Loucy (cell line): Measurements from ENCODE around the gene MGMT.

Experiments used
- H2AFZ ChIP-seq: fragments of 200-600 bp; sonication (generic); 2 replicates; pipeline ENCODE4 v1.6.0; 2016; ENCODE audit warnings: antibody characterized with exemption, mild to moderate bottlenecking, low read length, moderate library complexity
- H3F3A ChIP-seq: fragments of 200-600 bp; 2 replicates; pipeline ENCODE4 v1.6.0; 2016; ENCODE audit warnings: antibody characterized with exemption, low read depth, mild to moderate bottlenecking
- H3K27me3 ChIP-seq: fragments of 200-600 bp; sonication (generic); 2 replicates; pipeline ENCODE4 v1.6.1; 2014; ENCODE audit warnings: low read length, mild to moderate bottlenecking; ENCODE audit not compliant: insufficient read depth, poor library complexity, severe bottlenecking
- H3K36me3 ChIP-seq: fragments of 200-600 bp; sonication (generic); 2 replicates; pipeline ENCODE4 v1.6.1; 2016; ENCODE audit warnings: low read length; ENCODE audit not compliant: insufficient read depth
- H3K4me1 ChIP-seq: fragments of 200-600 bp; sonication (generic); 2 replicates; pipeline ENCODE4 v1.5.1; 2014; ENCODE audit warnings: low read length, mild to moderate bottlenecking; ENCODE audit not compliant: insufficient read depth, poor library complexity, severe bottlenecking
- H3K4me2 ChIP-seq: fragments of 200-600 bp; sonication (generic); 2 replicates; pipeline ENCODE4 v1.6.0; 2014; ENCODE audit warnings: antibody characterized with exemption, low read length, low read depth, mild to moderate bottlenecking; ENCODE audit not compliant: poor library complexity, severe bottlenecking
- H3K4me3 ChIP-seq: fragments of 200-600 bp; sonication (generic); 2 replicates; pipeline ENCODE4 v1.5.1; 2014; ENCODE audit warnings: low read length, mild to moderate bottlenecking, mixed read lengths; ENCODE audit not compliant: poor library complexity, severe bottlenecking
- H3K79me2 ChIP-seq: fragments of 200-600 bp; sonication (generic); 2 replicates; pipeline ENCODE4 v1.6.1; 2014; ENCODE audit warnings: low read length; ENCODE audit not compliant: insufficient read depth
- H3K9ac ChIP-seq: fragments of 200-600 bp; sonication (generic); 2 replicates; pipeline ENCODE4 v1.6.0; 2014; ENCODE audit warnings: mild to moderate bottlenecking, low read depth, low read length, moderate library complexity; ENCODE audit not compliant: poor library complexity, severe bottlenecking
- H3K9me2 ChIP-seq: fragments of 200-600 bp; sonication (generic); replicated peaks from 2 replicates; pipeline ENCODE4 v1.6.1; 2016; ENCODE audit warnings: low read depth, low read length, mixed read lengths
- H3K9me3 ChIP-seq: fragments of 200-600 bp; sonication (generic); 2 replicates; pipeline ENCODE4 v1.6.1; 2014; ENCODE audit warnings: mild to moderate bottlenecking, antibody characterized with exemption, low read length, low read depth; ENCODE audit not compliant: insufficient read depth
- H4K20me1 ChIP-seq: fragments of 200-600 bp; sonication (generic); 2 replicates; pipeline ENCODE4 v1.6.0; 2014; ENCODE audit warnings: antibody characterized with exemption, low read length, mild to moderate bottlenecking; ENCODE audit not compliant: insufficient read depth, poor library complexity, severe bottlenecking
- CTCF ChIP-seq: fragments of 200-600 bp; sonication (generic); conservative IDR thresholded peaks from 2 replicates; pipeline ENCODE4 v1.5.1; 2014; ENCODE audit warnings: mild to moderate bottlenecking, antibody characterized with exemption, low read length
- EZH2phosphoT487 ChIP-seq: fragments of 200-600 bp; IDR thresholded peaks from 2 replicates; pipeline ENCODE4 v1.6.1; 2018; ENCODE audit warnings: antibody characterized with exemption, mild to moderate bottlenecking, moderate library complexity, borderline replicate concordance

MGMT gene

DNA sequence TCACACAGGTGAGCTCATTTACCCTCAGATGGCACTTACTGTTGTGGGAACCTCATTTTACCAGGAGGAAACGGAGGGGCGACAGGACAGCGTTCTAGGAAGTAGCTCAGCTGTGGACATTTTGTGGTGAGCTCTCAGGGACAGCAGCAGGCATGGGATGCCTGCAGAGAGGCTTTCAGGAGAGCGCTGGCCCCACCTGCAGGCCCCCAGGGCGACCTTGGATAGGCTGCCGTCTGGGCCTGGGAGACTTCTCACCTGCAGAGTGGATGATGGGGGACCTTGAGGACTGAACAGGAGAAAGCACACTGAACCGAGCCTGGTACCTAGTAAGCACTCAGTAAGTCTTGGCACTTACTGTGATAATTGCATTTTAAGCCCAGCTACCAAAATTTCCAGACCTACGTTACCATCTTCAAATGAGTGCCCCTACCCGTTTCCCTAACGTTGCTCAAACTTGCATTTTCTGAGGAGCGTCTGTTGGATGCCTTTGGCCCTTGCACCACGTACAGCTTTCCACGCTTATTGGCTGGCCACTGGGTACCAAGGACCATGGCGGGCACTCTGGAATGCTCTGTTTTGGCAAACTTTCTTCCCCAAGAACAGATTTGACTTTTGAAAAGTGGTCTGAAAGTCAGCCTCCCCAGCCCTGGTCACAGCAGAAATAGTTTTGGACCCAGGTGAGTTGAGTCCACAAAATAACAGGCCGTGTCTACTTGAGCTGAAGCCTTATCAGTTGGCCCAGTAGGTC is 273.7 kb downstream of the MGMT start:
- no peak overlapping the region for H3K4me2 ChIP-seq
- TF ChIP-seq EZH2phosphoT487 (no peak), CTCF (no peak)
- no peak overlapping the region for H3K9ac ChIP-seq
- no peaks in the 10 kb centered on the region for H3K27me3 ChIP-seq
- no peaks in the 10 kb centered on the region for H3K9me3 ChIP-seq
- no peaks in the 10 kb centered on the region for H3K79me2 ChIP-seq
- H3K9me2 ChIP-seq = no peaks in the 10 kb centered on the region
- no peaks in the 10 kb centered on the region for H4K20me1 ChIP-seq
- H3K4me1 ChIP-seq = no peaks in the 10 kb centered on the region
- no peaks in the 10 kb centered on the region for H3K36me3 ChIP-seq
- H3F3A ChIP-seq = no peaks in the 10 kb centered on the region
- H3K4me3 ChIP-seq = no peak overlapping the region
- H2AFZ ChIP-seq = no peak overlapping the region

GRCh38 chr10:129741280-129741977 is 274.4 kb downstream of the MGMT start:
- Histone ChIP-seq H3K9me2 (no peaks in the 10 kb centered on the region), H3K4me1 (no peaks in the 10 kb centered on the region), H3K4me3 (no peak overlapping the region), H3K27me3 (no peaks in the 10 kb centered on the region), H3K9me3 (no peaks in the 10 kb centered on the region), H3K36me3 (no peaks in the 10 kb centered on the region), H3F3A (no peaks in the 10 kb centered on the region), H3K9ac (no peak overlapping the region), H3K4me2 (no peak overlapping the region), H2AFZ (no peak overlapping the region), H3K79me2 (no peaks in the 10 kb centered on the region), H4K20me1 (no peaks in the 10 kb centered on the region)
- no peak for TF ChIP-seq EZH2phosphoT487

GRCh38 chr10:129741978-129742741 is 275.1 kb downstream of the MGMT start:
- no peak for TF ChIP-seq EZH2phosphoT487
- Histone ChIP-seq H3K36me3 (no peaks in the 10 kb centered on the region), H3K79me2 (no peaks in the 10 kb centered on the region), H3F3A (no peaks in the 10 kb centered on the region), H3K9ac (no peak overlapping the region), H2AFZ (no peak overlapping the region), H3K4me2 (no peak overlapping the region), H4K20me1 (no peaks in the 10 kb centered on the region), H3K4me1 (no peaks in the 10 kb centered on the region), H3K27me3 (no peaks in the 10 kb centered on the region), H3K9me3 (no peaks in the 10 kb centered on the region), H3K9me2 (no peaks in the 10 kb centered on the region), H3K4me3 (no peak overlapping the region)
